Measurements from ENCODE around the gene MAP3K14.
A peak's percentile ranks its signal among the peaks of the same experiment; 100 is the strongest.

MAP3K14 gene

GRCh38 chr17:45282683-45283644, 33.9 kb downstream of the MAP3K14 start:
- DNase-seq (ENCODE audit: low spot score), result no peak

GRCh38 chr17:45279898-45280297, 36.9 kb downstream of the MAP3K14 start:
- DNase-seq (ENCODE audit: low spot score), result no peak

- DNase-seq (ENCODE audit: low spot score), result no peak
Observed at GRCh38 chr17:45277992-45278391, 38.8 kb downstream of the MAP3K14 start.

GRCh38 chr17:45277216-45277849, 39.5 kb downstream of the MAP3K14 start:
- DNase-seq (ENCODE audit: low spot score), result peak; percentile 87

GRCh38 chr17:45276031-45276430, 40.8 kb downstream of the MAP3K14 start:
- no peak for DNase-seq (ENCODE audit: low spot score)

GRCh38 chr17:45274033-45274432, 42.8 kb downstream of the MAP3K14 start:
- no peak for DNase-seq (ENCODE audit: low spot score)

- DNase-seq (ENCODE audit: low spot score), result no peak
Observed at GRCh38 chr17:45273551-45273957, 43.3 kb downstream of the MAP3K14 start.

- no peak for DNase-seq (ENCODE audit: low spot score)
Observed at GRCh38 chr17:45271603-45272002, 45.2 kb downstream of the MAP3K14 start.

- DNase-seq (ENCODE audit: low spot score), result no peak
Observed at GRCh38 chr17:45270828-45271418, 45.9 kb downstream of the MAP3K14 start.

GRCh38 chr17:45269912-45270311, 46.9 kb downstream of the MAP3K14 start:
- no peak for DNase-seq (ENCODE audit: low spot score)

- DNase-seq (ENCODE audit: low spot score), result no peak
Observed at GRCh38 chr17:45267436-45268055, 49.3 kb downstream of the MAP3K14 start.

GRCh38 chr17:45266372-45266926, 50.4 kb downstream of the MAP3K14 start:
- no peak for DNase-seq (ENCODE audit: low spot score)

GRCh38 chr17:45265821-45266220, 51.0 kb downstream of the MAP3K14 start:
- peak; percentile 95 for DNase-seq (ENCODE audit: low spot score)

- DNase-seq (ENCODE audit: low spot score), result no peak
Observed at GRCh38 chr17:45264988-45265387, 51.8 kb downstream of the MAP3K14 start.

GRCh38 chr17:45264430-45264829, 52.4 kb downstream of the MAP3K14 start:
- DNase-seq (ENCODE audit: low spot score), result no peak

- DNase-seq (ENCODE audit: low spot score), result no peak
Observed at GRCh38 chr17:45263477-45263860, 53.4 kb downstream of the MAP3K14 start.

- no peak for DNase-seq (ENCODE audit: low spot score)
Observed at GRCh38 chr17:45262516-45263476, 54.0 kb downstream of the MAP3K14 start.

- DNase-seq (ENCODE audit: low spot score), result no peak
Observed at GRCh38 chr17:45261577-45262515, 55.0 kb downstream of the MAP3K14 start, which contains the start of gene SPATA32. Gene SPATA32 (minus strand): TSS chr17:45262094. CDS start chr17:45262016, 78 bp downstream.

GRCh38 chr17:45260204-45260783, 56.5 kb downstream of the MAP3K14 start:
- DNase-seq (ENCODE audit: low spot score), result no peak

All from hepatic stellate cell (primary cell).